HepG2 (cell line): ENCODE data around the gene UBTD2. TPM values are rescaled to one million over a fixed set of nuclear protein-coding genes. Genes with fewer than 3 reads are reported as not detected.

Experiments used
- ATAC-seq: fragments of 200-7000 bp; cut with Tn5 transposase; 3 replicates; pipeline ENCODE4 v1.9.1; 2020; ENCODE audit warnings: mild to moderate bottlenecking, moderate library complexity
- BruUV-seq: library from RNA; stranded (reverse); fragments of 400-500 nt; replicated peaks from 2 replicates; lab custom pipeline; 2021; lab: Mats Ljungman, UMichigan
- CTCF ChIA-PET: fragments of 300-600 bp; formaldehyde crosslinking; extraction: SDS; loops from one replicate; lab custom pipeline; 2021; ENCODE audit warnings: low total read pairs, inconsistent platforms, low intra/inter-chr PET ratio; lab: Yijun Ruan, JAX
- POLR2A ChIA-PET: fragments of 350-600 bp; sonication (Branson Sonifier 250); formaldehyde crosslinking; loops from one replicate; lab custom pipeline; 2020; ENCODE audit warnings: antibody characterized with exemption, inconsistent platforms; lab: Yijun Ruan, JAX
- DNase-seq: peaks from one replicate; pipeline ENCODE4 v3.0.0-alpha.2; 2015; ENCODE audit warnings: low spot score
- FAIRE-seq: peaks from 3 replicates; lab custom pipeline; 2011; peaks lifted over from hg19 to GRCh38; lab: Jason Lieb, UNC
- H2AFZ ChIP-seq: one replicate; pipeline ENCODE4 v1.6.1; 2011; ENCODE audit warnings: low read length, inconsistent platforms
- H3K27ac ChIP-seq: fragments of 300-600 bp; 3 replicates; pipeline ENCODE4 v1.8.0; 2011; ENCODE audit warnings: mixed run types, mild to moderate bottlenecking, mixed read lengths, low read length, inconsistent platforms; ENCODE audit not compliant: insufficient read depth; ENCODE audit errors: extremely low read length
- H3K27me3 ChIP-seq, 2 experiments: fragments of 200-600 bp in 1 of 2; 2 replicates in 1 of 2; 3 replicates in 1 of 2; pipeline versions ENCODE4 v1.6.0 to v1.8.0; 2011; ENCODE audit warnings: low read length in 2 of 2, mild to moderate bottlenecking in 2 of 2, moderate library complexity in 2 of 2, inconsistent platforms in 1 of 2; ENCODE audit not compliant: insufficient read depth in 2 of 2, control insufficient read depth in 1 of 2
- H3K36me3 ChIP-seq, 2 experiments: fragments of 200-600 bp in 1 of 2; replicated peaks in 1 of 2; 2 replicates in 1 of 2; 3 replicates in 1 of 2; pipeline versions ENCODE4 v1.5.1 to v1.8.0; 2011; ENCODE audit warnings: low read length in 2 of 2, inconsistent platforms in 1 of 2; ENCODE audit not compliant: insufficient read depth in 2 of 2, control insufficient read depth in 1 of 2
- H3K4me1 ChIP-seq: 2 replicates; pipeline ENCODE4 v1.5.1; 2012; ENCODE audit warnings: low read length, inconsistent platforms; ENCODE audit not compliant: insufficient read depth
- H3K4me2 ChIP-seq: 2 replicates; pipeline ENCODE4 v1.6.0; 2011; ENCODE audit warnings: low read depth, low read length, inconsistent platforms
- H3K4me3 ChIP-seq, 3 experiments: fragments of 200-600 bp in 1 of 3; sonication (generic), shearing (Covaris generic) in 1 of 3; replicated peaks in 1 of 3; 2 replicates each; pipeline ENCODE4 v1.5.1; 2011 to 2016; ENCODE audit warnings: low read length in 3 of 3, inconsistent platforms in 2 of 3, low read depth in 2 of 3, mild to moderate bottlenecking in 2 of 3, control low read depth in 1 of 3, mixed read lengths in 1 of 3; ENCODE audit not compliant: insufficient read depth in 1 of 3
- H3K79me2 ChIP-seq: one replicate; pipeline ENCODE4 v1.6.1; 2011; ENCODE audit warnings: low read length, inconsistent platforms; ENCODE audit not compliant: insufficient read depth
- H3K9ac ChIP-seq: 2 replicates; pipeline ENCODE4 v1.6.0; 2011; ENCODE audit warnings: mild to moderate bottlenecking, low read depth, low read length, inconsistent platforms; ENCODE audit not compliant: insufficient read depth
- H3K9me3 ChIP-seq: 2 replicates; pipeline ENCODE4 v1.5.1; 2012; ENCODE audit warnings: mild to moderate bottlenecking, low read length
- H4K20me1 ChIP-seq: 2 replicates; pipeline ENCODE4 v1.6.0; 2011; ENCODE audit warnings: inconsistent platforms, mild to moderate bottlenecking, low read length, moderate library complexity; ENCODE audit not compliant: insufficient read depth
- AFF4 ChIP-seq: sonication (generic); formaldehyde crosslinking; IDR thresholded peaks from 2 replicates; pipeline ENCODE4 v1.4.0; 2020; ENCODE audit warnings: missing genetic modification reagents
- ATF4 ChIP-seq, 2 experiments: fragments of 450-650 bp in 1 of 2; sonication (generic) in 1 of 2; formaldehyde crosslinking; IDR thresholded peaks; 2 replicates each; pipeline versions ENCODE4 v1.5.0 to v1.8.0; 2020 to 2022; ENCODE audit warnings: mild to moderate bottlenecking in 1 of 2, missing genetic modification reagents in 1 of 2
- CBX2 ChIP-seq, 2 experiments: fragments of 200-600 bp in 1 of 2; sonication (generic); formaldehyde crosslinking in 1 of 2; IDR thresholded peaks; 2 replicates each; pipeline versions ENCODE4 v1.7.0 to v1.8.1; 2018 to 2022; ENCODE audit warnings: low read depth in 2 of 2, low read length in 1 of 2, mild to moderate bottlenecking in 1 of 2, missing genetic modification reagents in 1 of 2
- DDIT3 ChIP-seq: sonication (generic); formaldehyde crosslinking; IDR thresholded peaks from 2 replicates; pipeline ENCODE4 v1.4.0; 2020; ENCODE audit warnings: mild to moderate bottlenecking, missing genetic modification reagents
- E2F2 ChIP-seq: sonication (generic); formaldehyde crosslinking; IDR thresholded peaks from 2 replicates; pipeline ENCODE4 v1.4.0; 2020; ENCODE audit warnings: missing genetic modification reagents, borderline replicate concordance
- EEA1 ChIP-seq: sonication (generic); formaldehyde crosslinking; IDR thresholded peaks from 2 replicates; pipeline ENCODE4 v1.5.1; 2020; ENCODE audit warnings: mild to moderate bottlenecking, missing genetic modification reagents, borderline replicate concordance
- HNRNPUL1 ChIP-seq: fragments of 200-400 bp; formaldehyde crosslinking; IDR thresholded peaks from 2 replicates; pipeline ENCODE4 v1.6.1; 2017; ENCODE audit warnings: low read depth, mild to moderate bottlenecking, low read length, moderate library complexity
- HOXA3 ChIP-seq: sonication (generic); formaldehyde crosslinking; IDR thresholded peaks from 2 replicates; pipeline ENCODE4 v1.5.0; 2020; ENCODE audit warnings: missing genetic modification reagents
- KMT2B ChIP-seq: IDR thresholded peaks from 2 replicates; pipeline ENCODE4 v1.6.1; 2016; ENCODE audit warnings: missing genetic modification reagents, missing compliant biosample characterization
- POGZ ChIP-seq: sonication (generic); formaldehyde crosslinking; IDR thresholded peaks from 2 replicates; pipeline ENCODE4 v1.4.0; 2020; ENCODE audit warnings: mild to moderate bottlenecking, missing genetic modification reagents
- RAD21 ChIP-seq: fragments of 450-650 bp; formaldehyde crosslinking; IDR thresholded peaks from 2 replicates; pipeline ENCODE4 v1.5.0; 2020; ENCODE audit warnings: mild to moderate bottlenecking
- SNAPC2 ChIP-seq: sonication (generic); formaldehyde crosslinking; IDR thresholded peaks from 2 replicates; pipeline ENCODE4 v1.8.1; 2022; ENCODE audit warnings: mild to moderate bottlenecking, missing genetic modification reagents
- TBP ChIP-seq: sonication (generic); formaldehyde crosslinking; IDR thresholded peaks from 2 replicates; pipeline ENCODE4 v1.5.0; 2020; ENCODE audit warnings: missing genetic modification reagents
- ZBTB42 ChIP-seq: sonication (generic); formaldehyde crosslinking; IDR thresholded peaks from 2 replicates; pipeline ENCODE4 v1.5.0; 2020; ENCODE audit warnings: mild to moderate bottlenecking, missing genetic modification reagents
- ZNF10 ChIP-seq: sonication (generic); formaldehyde crosslinking; IDR thresholded peaks from 2 replicates; pipeline ENCODE4 v1.4.0; 2020; ENCODE audit warnings: mild to moderate bottlenecking, low read depth, missing genetic modification reagents, borderline replicate concordance
- ZNF713 ChIP-seq: sonication (generic); formaldehyde crosslinking; IDR thresholded peaks from 2 replicates; pipeline ENCODE4 v1.4.0; 2020; ENCODE audit warnings: mild to moderate bottlenecking, missing genetic modification reagents
- ZSCAN29 ChIP-seq: sonication (generic); formaldehyde crosslinking; conservative IDR thresholded peaks from 2 replicates; pipeline ENCODE4 v1.4.0; 2020; ENCODE audit warnings: mild to moderate bottlenecking, missing genetic modification reagents
- WGBS: methylation state at CpG from one replicate; pipeline ENCODE4 v1.1.6; 2017; ENCODE audit warnings: low lambda C conversion rate; 5-methylcytosine and 5-hydroxymethylcytosine counted together
- in situ Hi-C: cut with HindIII; loops from 2 replicates; pipeline ENCODE4 v1.10.0; 2017; ENCODE audit warnings: low pct_unique_long_range_greater_than_20kb; ENCODE audit not compliant: extremely low pct_ligation_motif_present
- intact Hi-C: fragments of 100-400 bp; cut with micrococcal nuclease; formaldehyde crosslinking; loops from one replicate; pipeline ENCODE4 v1.10.0; 2022; ENCODE audit not compliant: unreplicated experiment
- polyA plus RNA-seq, 8 experiments: library from polyadenylated mRNA; depleted of rRNA in 3 of 8; stranded (reverse) in 7 of 8; unstranded in 1 of 8; fragments of >200 nt; fragmentation: Illumina TruSeq in 4 of 8; extraction: Trizol in 4 of 8; gene quantifications; 2 replicates each; pipeline versions ENCODE4 v1.2.1 to v1.2.3, GENCODE V29; 2011 to 2016; ENCODE audit warnings: low read depth in 4 of 8, missing spikeins in 1 of 8, mixed read lengths in 1 of 8; ENCODE audit not compliant: insufficient read depth in 1 of 8
- total RNA-seq, 5 experiments: library from RNA; depleted of rRNA; stranded (reverse); fragments of >200 nt; fragmentation: Illumina TruSeq; extraction: Trizol; gene quantifications; 2 replicates each; pipeline ENCODE4 v1.2.3, GENCODE V29; 2016; ENCODE audit warnings: low read depth in 1 of 5

The UBTD2 gene
- total and polyA plus RNA-seq, 2 of the 13 experiments (the other 11 are each of a cell fraction or from before 2014, with no cell fraction given) = 15.2 to 24.1 TPM

- Histone ChIP-seq H3K9me3 (peaks cover 14% of the 10 kb centered on the region; the same call in 1 of the 2 replicates), H3K4me3 (no peak overlapping the region)
- POLR2A ChIA-PET = no interaction called here
- CTCF ChIA-PET = no interaction called here
- TF ChIP-seq EEA1 (CRISPR knock-in tag) = no peak
- no peak for TF ChIP-seq AFF4
- TF ChIP-seq HOXA3 = no peak
- no peak for TF ChIP-seq DDIT3 (CRISPR knock-in tag)
- no peak for TF ChIP-seq HNRNPUL1
- TF ChIP-seq SNAPC2 (CRISPR knock-in tag) = no peak
- no peak for TF ChIP-seq CBX2 (IDR thresholded peaks at IDR 0.05; ENCODE audit: low read depth, low read length)
- TF ChIP-seq CBX2 (CRISPR knock-in tag; IDR thresholded peaks at IDR 0.05; ENCODE audit: low read depth) = no peak
- TF ChIP-seq ZNF713 (CRISPR knock-in tag) = no peak
- TF ChIP-seq RAD21 (CRISPR knock-in tag) = no peak
- TF ChIP-seq KMT2B (CRISPR knock-in tag) = no peak
- no peak for TF ChIP-seq ZSCAN29
- no peak for TF ChIP-seq TBP (CRISPR knock-in tag)
- no peak for TF ChIP-seq ATF4 (CRISPR knock-in tag; IDR thresholded peaks at IDR 0.05)
- TF ChIP-seq ZNF10 (CRISPR knock-in tag) = no peak
- no peak for TF ChIP-seq E2F2 (CRISPR knock-in tag)
- no peak for TF ChIP-seq POGZ (CRISPR knock-in tag)
- TF ChIP-seq ZBTB42 (CRISPR knock-in tag) = no peak
- TF ChIP-seq, all 625 proteins: peak for 0
- H2AFZ ChIP-seq = no peak overlapping the region
- WGBS = 96% methylated on average over 2 of the region's 2 CpGs
- no peak overlapping the region for H3K27ac ChIP-seq
- intact Hi-C loops = no loop called here
- FAIRE-seq = no peak
- H3K4me2 ChIP-seq = no peak overlapping the region
- BruUV-seq = no TSS peak
- no peak for ATAC-seq
- peaks cover 8 to 17% of the 10 kb centered on the region in 2 experiments; a peak in 4 of 5 replicates for H3K36me3 ChIP-seq
- peaks cover 29% of the 10 kb centered on the region for H3K79me2 ChIP-seq
- H3K27me3 ChIP-seq = no peaks in the 10 kb centered on the region
- H3K4me1 ChIP-seq = no peaks in the 10 kb centered on the region
- DNase-seq = no peak
- H4K20me1 ChIP-seq = no peaks in the 10 kb centered on the region
- in situ Hi-C loops = no loop called here
- no peak overlapping the region for H3K9ac ChIP-seq
Observed at GRCh38 chr5:172252501-172252900, 31.1 kb downstream of the UBTD2 start.
